ENCODE measurements around the gene TICRR.

The TICRR gene

GRCh38 chr15:89586651-89587050 is 11.4 kb downstream of the TICRR start:
- in situ Hi-C loops (cut with HindIII; ENCODE audit: low sequenced_read_pairs), result no loop called here
- DNase-seq (ENCODE audit: low read depth), result no peak
- H3K4me3 ChIP-seq (ENCODE audit: low read depth, low read length), result no peak overlapping the region
- TF ChIP-seq CTCF (IDR thresholded peaks at IDR 0.05; ENCODE audit: low read depth, low read length, missing control alignments), result no peak

GRCh38 chr15:89587955-89588354 is 12.7 kb downstream of the TICRR start:
- TF ChIP-seq CTCF (IDR thresholded peaks at IDR 0.05; ENCODE audit: low read depth, low read length, missing control alignments), result no peak
- in situ Hi-C loops (cut with HindIII; ENCODE audit: low sequenced_read_pairs), result no loop called here
- DNase-seq (ENCODE audit: low read depth), result no peak
- no peak overlapping the region for H3K4me3 ChIP-seq (ENCODE audit: low read depth, low read length)

- H3K4me3 ChIP-seq (ENCODE audit: low read depth, low read length), result no peak overlapping the region
- in situ Hi-C loops (cut with HindIII; ENCODE audit: low sequenced_read_pairs), result no loop called here
- peak; percentile 59 for DNase-seq (ENCODE audit: low read depth)
- no peak for TF ChIP-seq CTCF (IDR thresholded peaks at IDR 0.05; ENCODE audit: low read depth, low read length, missing control alignments)
Measured at GRCh38 chr15:89591834-89592233, 16.6 kb downstream of the TICRR start.

GRCh38 chr15:89593018-89593417 is 17.7 kb downstream of the TICRR start:
- no peak overlapping the region for H3K4me3 ChIP-seq (ENCODE audit: low read depth, low read length)
- no peak for TF ChIP-seq CTCF (IDR thresholded peaks at IDR 0.05; ENCODE audit: low read depth, low read length, missing control alignments)
- in situ Hi-C loops (cut with HindIII; ENCODE audit: low sequenced_read_pairs), result no loop called here
- DNase-seq (ENCODE audit: low read depth), result no peak

GRCh38 chr15:89599021-89599420 is 23.8 kb downstream of the TICRR start:
- no peak for DNase-seq (ENCODE audit: low read depth)
- no peak overlapping the region for H3K4me3 ChIP-seq (ENCODE audit: low read depth, low read length)
- TF ChIP-seq CTCF (IDR thresholded peaks at IDR 0.05; ENCODE audit: low read depth, low read length, missing control alignments), result no peak
- in situ Hi-C loops (cut with HindIII; ENCODE audit: low sequenced_read_pairs), result no loop called here

GRCh38 chr15:89611317-89611716 is 36.0 kb downstream of the TICRR start:
- in situ Hi-C loops (cut with HindIII; ENCODE audit: low sequenced_read_pairs), result no loop called here
- TF ChIP-seq CTCF (IDR thresholded peaks at IDR 0.05; ENCODE audit: low read depth, low read length, missing control alignments), result no peak
- no peak overlapping the region for H3K4me3 ChIP-seq (ENCODE audit: low read depth, low read length)
- no peak for DNase-seq (ENCODE audit: low read depth)

GRCh38 chr15:89613031-89613430 is 37.8 kb downstream of the TICRR start:
- no peak for DNase-seq (ENCODE audit: low read depth)
- in situ Hi-C loops (cut with HindIII; ENCODE audit: low sequenced_read_pairs), result no loop called here
- TF ChIP-seq CTCF (IDR thresholded peaks at IDR 0.05; ENCODE audit: low read depth, low read length, missing control alignments), result no peak

More at GRCh38 chr15:89613031-89613430, 37.8 kb downstream of the TICRR start:
- H3K4me3 ChIP-seq (ENCODE audit: low read depth, low read length), result no peak overlapping the region
